Testis (tissue), 2 donors: ENCODE data around the gene EML4.

Experiments used
- CTCF ChIP-seq, 3 experiments: fragments of 450-650 bp in 2 of 3; fragments of 200-600 bp in 1 of 3; sonication (generic) in 1 of 3; IDR thresholded peaks; one replicate each; pipeline ENCODE4 v1.5.1; 2016 to 2019; ENCODE audit warnings: antibody characterized with exemption in 3 of 3, mild to moderate bottlenecking in 2 of 3, moderate library complexity in 1 of 3
- POLR2A ChIP-seq: fragments of 450-650 bp; IDR thresholded peaks from one replicate; pipeline ENCODE4 v1.6.1; 2017; ENCODE audit warnings: antibody characterized with exemption, mild to moderate bottlenecking, moderate library complexity

GRCh38 chr2:42366411-42366810, 197.3 kb downstream of the EML4 start:
- TF ChIP-seq CTCF (IDR thresholded peaks at IDR 0.05) (no peak), POLR2A (no peak)
